Sciatic nerve (tissue), 2 donors: ENCODE measurements around the gene ALKBH4. TPM values are rescaled to one million over a fixed set of nuclear protein-coding genes. Genes with fewer than 3 reads are reported as not detected.
A peak's percentile ranks its signal among the peaks of the same experiment; 100 is the strongest.
"Not testable (repeated sequence)": the region's sequence is repeated elsewhere in the genome, so short reads cannot be mapped to it uniquely, and the experiment has no call there.

Source experiments
- ATAC-seq: fragments of 200-7000 bp; cut with Tn5 transposase; one replicate; pipeline ENCODE4 v1.9.1; 2020; ENCODE audit warnings: mild to moderate bottlenecking, moderate library complexity
- DNase-seq: peaks from one replicate; pipeline ENCODE4 v3.0.0-alpha.2; 2020; ENCODE audit warnings: low spot score
- intact Hi-C: fragments of 100-400 bp; cut with DNase I; formaldehyde crosslinking; loops from one replicate; pipeline ENCODE4 v1.14.2; 2022
- total RNA-seq: library from RNA; stranded (reverse); fragmentation: NEBNext Ultra II Directional; extraction: Animal tissue kit (Norgen Biotek cat#: 25700); gene quantifications from one replicate; pipeline ENCODE4 v1.2.1, GENCODE V29; 2021
- donor health status: DM: no; HTN: no; CAD: no.
- donor health status: DM: no; HTN: no; CAD: no.

ALKBH4 gene
- total RNA-seq, 1 donor from 2014 or later: 8.6 TPM

DNA sequence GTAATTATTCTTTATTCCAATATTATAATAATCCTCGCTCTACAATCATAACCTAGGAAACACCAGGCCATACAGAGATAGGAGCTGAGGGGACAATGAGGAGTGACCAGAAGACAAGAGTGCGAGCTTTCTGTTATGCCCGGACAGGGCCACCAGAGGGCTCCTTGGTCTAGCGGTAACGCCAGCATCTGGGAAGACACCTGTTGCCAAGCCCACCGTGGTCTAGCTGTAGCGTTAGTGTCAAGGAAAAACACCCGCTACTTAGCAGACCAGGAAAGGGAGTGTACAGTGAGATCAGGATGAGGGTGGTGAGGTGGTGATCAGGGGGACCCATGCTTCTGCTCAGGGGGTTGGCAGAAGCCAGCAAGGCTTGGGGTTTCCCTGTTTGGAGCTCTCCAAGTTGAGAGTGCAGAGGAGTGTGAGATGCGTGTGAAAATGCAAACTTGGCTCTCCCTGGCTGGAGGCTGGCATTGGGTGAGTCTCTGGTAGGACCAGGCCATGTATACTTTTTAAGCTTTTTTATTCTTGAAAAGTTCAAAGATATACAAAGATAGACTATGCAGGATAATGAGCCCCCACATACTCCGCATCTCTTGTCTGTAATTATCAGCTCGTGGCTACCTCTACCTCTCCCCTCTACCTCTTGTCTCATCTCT lies 15.4 kb upstream of the ALKBH4 start:
- peak; percentile 60 for DNase-seq
- ATAC-seq, intact Hi-C loops: not testable (repeated sequence)

DNA sequence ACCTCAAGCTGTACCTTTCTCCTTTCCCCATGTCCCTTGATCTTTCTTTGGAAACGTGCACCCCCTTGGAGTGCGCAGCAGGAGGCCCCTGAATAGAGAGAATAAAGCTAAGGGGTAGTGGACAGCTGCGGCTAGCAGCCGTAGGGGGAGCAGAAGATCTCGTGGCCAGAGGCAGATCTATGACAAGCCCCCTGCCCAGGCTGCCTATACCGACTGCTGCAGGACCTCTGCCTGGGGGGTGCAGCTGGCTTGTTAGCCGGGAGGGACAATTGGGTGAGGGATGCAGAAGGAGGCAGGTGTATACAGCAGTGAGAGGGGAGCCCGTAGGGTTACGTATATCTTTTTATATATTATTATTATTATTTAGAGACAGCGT lies 14.5 kb upstream of the ALKBH4 start:
- DNase-seq: not testable (repeated sequence)

DNA sequence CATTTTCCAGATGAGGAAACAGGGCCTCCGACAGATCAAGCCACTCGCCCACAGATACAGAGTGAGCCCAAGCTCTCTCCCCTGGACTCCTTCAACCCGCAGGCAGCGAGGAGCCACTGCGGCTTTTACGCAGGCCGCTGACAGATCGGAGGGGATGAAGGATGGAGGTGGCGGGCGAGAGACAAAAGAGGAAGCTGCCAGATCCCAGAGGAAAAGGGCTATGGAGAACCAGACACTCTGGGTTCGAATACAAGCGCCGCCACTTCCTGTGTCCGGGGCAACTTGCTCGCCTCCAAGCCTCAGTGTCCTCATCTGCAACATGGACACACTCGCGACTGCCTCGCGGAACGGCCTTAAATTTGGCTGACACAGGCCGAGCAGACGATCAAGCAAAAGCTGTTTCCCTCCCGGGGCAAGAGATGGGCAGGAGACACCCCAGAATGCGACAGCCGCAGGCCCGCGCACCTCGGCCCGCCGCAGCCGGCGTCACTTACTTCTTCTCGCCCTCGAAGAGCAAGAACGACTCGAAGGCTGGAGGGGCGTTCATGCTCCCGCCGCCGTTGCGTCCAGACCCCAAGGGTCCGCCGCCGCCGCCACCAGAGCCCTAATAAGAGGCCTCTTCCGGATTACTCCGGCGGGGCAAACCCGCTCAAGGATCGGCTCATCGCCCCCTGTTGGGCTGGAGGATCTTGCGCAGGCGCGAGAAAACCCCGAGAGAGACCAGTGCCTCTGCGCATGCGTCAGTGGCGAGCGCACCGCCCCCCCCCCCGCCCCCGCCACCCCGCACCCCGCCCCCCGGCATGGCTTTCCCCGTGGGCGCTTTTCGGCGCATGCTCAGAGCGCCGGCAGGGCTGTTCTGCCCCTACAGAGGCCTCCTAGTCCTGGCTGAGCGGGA lies 13.9 kb upstream of the ALKBH4 start, which contains the start of gene POLR2J:
Gene POLR2J (minus strand): TSS at position 609 of the 895 bp plus-strand sequence. CDS start 62 bp downstream, at position 547.
- intact Hi-C loops: not testable (repeated sequence)
- DNase-seq: peak; percentile 96

More for the DNA sequence above, 14.5 kb upstream of the ALKBH4 start:
- intact Hi-C loops: not testable (repeated sequence)
- ATAC-seq: peak; percentile 39

DNA sequence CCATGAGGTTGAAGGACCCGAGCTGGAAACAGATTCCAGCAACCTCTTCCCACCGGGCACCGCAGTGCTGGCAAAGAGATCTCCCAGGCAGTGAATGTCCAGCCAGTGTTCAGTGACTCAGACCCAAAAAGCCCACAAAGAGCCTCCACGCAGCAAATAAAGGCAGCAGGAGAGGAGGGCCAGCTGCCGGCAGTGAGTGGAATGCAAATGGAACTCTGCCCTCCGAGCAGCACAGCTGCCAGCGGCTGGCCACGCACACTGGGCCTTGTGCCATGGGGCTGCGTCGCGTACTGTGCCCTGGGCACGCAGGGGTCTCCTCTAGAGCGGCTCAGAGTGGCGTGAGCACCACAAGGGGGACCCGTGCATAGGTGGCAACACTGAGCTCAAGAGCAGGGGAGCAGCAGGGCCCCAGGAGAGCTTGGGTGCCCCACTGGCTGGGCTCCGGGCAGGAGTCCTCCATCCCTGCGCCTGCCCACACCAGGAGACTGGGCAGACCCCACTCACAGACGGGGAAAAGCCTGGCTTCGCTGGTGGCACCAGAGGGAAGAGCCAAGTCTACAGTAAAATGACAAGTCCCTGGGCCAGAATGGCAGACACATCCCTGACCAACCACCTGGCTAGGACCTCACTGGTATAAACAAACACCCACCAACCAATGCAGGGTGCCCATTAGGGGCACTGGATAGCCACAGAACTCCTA lies 10.2 kb upstream of the ALKBH4 start:
- DNase-seq: peak; percentile 22
- ATAC-seq: not testable (repeated sequence)

More for the DNA sequence above, 13.9 kb upstream of the ALKBH4 start, which contains the start of gene POLR2J:
- ATAC-seq: peak; percentile 95

DNA sequence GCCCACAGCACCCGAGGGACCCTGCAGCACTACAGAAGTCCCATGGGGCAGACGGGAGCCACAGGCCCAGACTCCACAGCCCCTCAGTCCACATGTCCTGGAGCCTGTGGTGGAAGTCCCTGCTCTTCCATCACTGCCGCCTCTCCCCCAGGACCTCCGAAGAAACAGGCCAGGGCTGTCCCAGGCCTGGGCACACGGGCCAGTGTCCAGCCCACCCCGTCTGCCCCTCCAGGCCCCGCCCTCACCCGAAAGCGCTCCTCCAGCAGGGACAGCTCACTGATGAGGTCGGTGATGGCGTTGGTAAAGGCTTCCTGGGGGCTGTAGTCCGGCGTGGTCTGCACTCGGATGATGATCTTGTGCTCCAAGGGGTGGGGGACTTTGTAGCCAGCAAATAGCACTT lies 9.5 kb upstream of the ALKBH4 start:
- peak; percentile 37 for DNase-seq
- intact Hi-C loops, ATAC-seq: not testable (repeated sequence)

More for the DNA sequence above, 10.2 kb upstream of the ALKBH4 start:
- intact Hi-C loops: not testable (repeated sequence)

DNA sequence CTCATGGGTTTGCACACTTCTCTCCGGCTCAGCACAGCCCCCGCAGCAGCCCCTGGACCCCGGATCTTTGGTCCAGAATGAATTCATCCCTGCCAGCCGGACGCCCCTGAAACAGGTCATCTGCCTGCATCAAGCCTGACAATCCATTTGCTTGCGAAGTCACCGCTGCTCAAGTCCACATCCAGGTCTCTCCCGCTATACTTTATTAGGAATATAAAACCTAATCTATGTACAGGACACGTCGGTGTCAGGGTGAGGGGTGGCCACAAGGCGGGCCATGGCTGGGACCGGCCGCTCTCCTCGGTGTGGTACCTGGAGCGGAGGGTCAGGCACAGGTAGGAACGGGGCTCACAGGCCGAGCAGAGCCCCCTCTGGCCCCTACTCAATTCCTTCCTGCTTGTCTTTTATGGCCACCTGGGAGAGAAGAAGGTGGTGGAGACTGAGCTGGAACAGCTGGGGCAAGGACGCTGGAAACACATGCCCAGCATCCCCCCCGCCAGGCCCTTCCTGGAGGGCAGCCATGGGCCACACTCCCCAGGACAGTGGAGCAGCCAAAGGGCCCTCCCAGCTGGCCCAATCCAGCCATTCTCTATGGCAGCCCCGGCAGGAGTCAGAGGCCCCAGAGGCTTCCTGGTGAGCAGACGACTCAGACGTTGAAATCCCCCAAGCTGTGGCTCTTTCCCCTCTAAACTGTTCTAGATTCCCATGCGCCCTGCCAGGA lies 8.8 kb upstream of the ALKBH4 start:
- peak; percentile 56 for DNase-seq
- intact Hi-C loops: no loop called here
- no peak for ATAC-seq

DNA sequence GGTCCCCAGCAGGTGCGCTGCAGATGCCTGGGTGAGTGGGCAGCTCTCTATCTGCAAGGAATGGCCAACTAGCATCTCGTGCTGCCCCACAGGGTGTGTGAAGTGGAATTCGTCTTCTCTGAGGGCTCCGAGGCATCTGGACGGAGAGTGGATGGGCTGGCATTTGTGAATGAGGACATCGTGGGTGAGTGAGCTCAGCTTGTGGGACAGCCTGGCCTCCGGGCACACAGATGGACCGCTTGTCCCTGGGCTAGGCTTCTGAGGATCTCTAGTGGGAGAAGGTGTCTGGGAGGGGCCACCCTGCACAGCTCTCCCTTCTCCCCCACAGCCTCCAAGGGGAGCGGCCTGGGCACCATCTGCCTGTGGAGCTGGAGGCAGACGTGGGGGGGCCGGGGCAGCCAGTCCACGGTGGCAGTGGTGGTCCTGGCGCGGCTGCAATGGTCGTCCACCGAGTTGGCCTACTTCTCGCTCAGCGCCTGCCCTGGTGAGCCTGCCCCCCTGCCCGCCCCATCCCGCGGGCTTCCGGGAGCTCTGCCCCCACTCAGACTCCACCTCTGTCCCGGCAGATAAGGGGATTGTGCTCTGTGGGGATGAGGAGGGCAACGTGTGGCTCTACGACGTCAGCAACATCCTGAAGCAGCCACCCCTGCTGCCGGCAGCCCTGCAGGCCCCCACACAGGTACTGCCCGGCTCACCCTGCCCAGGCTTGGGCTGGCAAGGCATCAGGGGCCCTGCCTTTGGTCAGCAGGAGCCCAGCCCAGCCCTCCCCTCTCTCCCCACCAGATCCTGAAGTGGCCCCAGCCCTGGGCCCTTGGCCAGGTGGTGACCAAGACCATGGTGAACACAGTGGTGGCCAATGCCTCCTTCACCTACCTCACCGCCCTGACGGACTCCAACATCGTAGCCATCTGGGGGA lies 7.7 kb upstream of the ALKBH4 start:
- no peak for ATAC-seq
- intact Hi-C loops: no loop called here
- DNase-seq: peak; percentile 53

DNA sequence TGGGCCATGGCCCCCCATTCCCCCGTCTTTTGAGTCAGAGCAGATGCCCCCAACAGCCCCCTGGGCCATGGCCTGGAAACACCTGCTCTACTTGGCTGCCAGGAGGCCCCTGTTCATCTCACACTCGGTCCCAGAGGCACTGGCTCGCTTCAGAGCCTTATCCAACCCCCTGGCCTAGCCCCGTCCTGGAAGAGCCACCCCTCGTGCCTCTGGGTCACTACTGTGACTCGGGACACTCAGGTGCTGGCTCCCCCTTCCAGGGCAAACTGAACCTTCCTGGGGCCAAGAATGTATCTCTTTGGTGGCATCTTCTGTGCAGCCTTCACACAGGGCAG lies 7.1 kb upstream of the ALKBH4 start:
- no peak for ATAC-seq
- intact Hi-C loops: no loop called here
- DNase-seq: peak; percentile 46

DNA sequence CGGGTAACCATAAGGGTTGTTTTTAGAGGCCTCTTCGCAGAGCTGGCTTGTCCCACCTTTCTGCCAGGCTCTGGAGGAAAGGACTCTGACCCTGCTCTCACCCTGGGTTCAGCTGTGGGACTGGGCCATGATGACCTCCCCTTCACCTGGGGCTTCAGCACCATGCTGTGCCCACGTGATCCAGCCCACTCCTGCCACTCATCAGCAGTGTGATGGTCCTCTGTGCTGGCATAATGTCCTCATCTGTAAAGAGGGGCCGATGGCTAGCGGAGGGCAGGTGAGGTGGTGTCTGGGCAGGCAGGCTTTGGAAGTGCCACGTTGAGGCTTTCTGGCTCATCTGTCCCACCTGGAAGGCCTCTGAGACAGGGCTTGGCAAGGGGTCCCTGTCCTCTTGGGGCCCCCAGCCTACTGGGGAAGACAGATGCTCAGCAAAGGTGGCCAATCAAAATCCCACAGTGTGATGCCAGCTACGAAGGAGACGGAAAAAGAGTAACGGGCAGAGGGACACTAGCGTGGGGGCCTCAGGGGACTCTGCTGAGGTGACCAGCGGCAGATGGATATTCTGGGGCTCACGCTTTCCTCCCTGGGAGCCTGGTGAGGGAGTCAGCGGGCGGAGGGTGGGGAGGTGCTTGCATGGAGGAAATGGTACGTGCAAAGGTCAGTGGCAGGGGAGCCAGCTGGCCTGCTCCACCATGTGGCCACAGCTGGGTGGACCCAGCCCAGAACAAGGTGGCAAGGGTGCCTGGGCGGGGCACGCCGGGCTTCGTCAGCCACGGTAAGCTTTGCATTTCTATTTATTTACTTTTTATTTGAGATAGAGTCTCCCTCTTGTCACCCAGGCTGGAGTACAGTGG lies 5.5 kb upstream of the ALKBH4 start:
- peak; percentile 49 for DNase-seq
- intact Hi-C loops: no loop called here

DNA sequence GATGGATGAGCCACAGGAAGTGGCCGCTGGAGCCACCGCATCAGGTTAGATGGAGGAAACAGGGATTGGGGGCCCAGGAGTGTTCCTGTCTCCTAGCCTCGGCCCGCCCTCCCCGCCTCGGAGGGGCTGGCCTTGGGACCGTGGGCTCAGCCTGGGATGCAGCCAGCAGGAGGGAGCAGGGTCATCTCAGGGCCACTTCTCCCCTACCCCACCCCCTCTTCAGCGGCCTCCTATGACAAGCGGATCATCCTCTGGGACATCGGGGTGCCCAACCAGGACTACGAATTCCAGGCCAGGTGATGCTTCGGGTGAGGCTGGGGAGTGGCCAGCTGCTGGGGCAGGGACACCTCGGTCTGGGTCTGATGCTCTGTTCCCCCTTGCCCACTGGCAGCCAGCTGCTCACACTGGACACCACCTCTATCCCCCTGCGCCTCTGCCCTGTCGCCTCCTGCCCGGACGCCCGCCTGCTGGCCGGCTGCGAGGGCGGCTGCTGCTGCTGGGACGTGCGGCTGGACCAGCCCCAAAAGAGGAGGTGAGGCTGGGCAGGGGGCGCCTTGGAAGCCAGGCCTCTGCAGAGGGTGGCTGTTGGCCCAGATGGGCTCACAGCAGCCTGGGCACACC lies 4.8 kb upstream of the ALKBH4 start:
- peak; percentile 49 for DNase-seq
- ATAC-seq: no peak
- intact Hi-C loops: no loop called here

More for the DNA sequence above, 5.5 kb upstream of the ALKBH4 start:
- no peak for ATAC-seq

DNA sequence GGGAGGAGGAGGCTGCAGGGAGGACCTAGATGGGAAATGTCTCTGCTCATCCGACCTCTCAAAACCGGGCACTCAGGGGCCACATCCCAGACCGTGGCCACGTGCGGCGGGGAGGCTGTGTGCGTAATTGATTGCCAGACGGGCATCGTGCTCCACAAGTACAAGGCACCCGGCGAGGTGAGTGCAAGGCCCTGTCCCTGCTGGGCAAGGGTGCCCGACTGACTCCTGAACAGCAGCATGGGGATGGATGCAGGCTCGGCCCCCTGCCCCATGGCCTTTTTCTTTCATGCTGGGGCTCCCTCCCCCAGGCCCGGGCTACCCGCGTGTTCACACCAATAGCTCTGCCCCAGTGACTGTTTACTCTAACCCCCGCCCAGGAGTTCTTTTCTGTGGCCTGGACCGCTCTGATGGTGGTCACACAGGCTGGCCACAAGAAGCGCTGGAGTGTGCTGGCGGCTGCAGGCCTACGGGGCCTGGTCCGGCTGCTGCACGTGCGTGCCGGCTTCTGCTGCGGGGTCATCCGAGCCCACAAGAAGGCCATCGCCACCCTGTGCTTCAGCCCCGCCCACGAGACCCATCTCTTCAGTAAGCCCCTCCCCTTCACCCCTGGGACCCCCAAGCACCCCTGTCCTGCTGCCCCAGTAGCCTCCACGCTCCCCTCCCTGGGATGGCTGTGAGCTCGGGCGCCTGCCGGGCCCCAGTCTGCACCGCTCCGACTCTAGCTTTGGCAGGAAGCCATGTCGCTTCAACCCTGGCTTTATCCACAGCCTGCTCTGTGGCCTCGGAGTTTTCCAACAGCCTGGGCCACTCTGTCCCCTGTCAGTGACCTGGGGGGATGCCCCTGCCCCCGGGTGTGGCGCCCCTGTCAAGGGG lies 4.1 kb upstream of the ALKBH4 start:
- intact Hi-C loops: no loop called here
- no peak for ATAC-seq
- peak; percentile 56 for DNase-seq

DNA sequence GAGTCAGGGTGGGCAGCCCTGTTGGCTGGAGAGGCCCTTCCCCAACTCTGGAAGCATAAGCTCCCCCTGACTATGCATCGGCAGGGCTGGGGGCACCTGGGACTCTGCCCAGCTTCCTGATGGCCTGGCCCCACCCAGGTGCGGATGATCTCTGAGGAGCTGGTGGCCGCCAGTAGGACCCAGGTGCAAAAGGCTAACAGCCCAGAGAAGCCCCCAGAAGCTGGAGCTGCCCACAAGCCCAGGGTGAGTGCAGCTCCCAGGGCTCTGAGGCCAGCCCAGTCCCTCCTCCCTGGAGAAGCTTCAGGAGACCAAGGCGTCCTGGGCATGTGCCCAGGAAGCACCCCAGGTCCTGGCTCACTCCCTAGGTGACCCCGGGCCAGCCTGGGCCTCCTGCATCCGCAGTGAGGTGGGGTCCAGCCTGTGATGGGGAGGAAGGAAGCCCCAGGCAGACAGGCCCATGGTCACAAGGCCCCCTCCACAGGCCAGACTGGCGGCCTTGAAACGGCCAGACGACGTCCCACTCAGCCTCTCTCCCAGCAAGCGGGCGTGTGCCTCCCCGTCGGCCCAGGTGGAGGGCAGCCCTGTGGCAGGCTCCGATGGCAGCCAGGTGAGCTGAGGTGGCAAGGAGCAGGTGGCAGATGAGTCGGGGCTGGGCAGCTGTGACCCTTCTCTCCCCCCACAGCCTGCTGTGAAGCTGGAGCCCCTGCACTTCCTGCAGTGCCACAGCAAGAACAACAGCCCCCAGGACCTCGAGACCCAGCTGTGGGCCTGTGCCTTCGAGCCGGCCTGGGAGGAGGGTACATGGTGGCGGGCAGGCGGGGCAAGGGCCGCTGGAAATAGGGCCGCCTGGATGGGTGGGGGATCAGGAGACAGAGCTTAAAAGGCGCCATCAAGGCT lies 3.2 kb upstream of the ALKBH4 start:
- intact Hi-C loops: no loop called here
- peak; percentile 55 for DNase-seq

DNA sequence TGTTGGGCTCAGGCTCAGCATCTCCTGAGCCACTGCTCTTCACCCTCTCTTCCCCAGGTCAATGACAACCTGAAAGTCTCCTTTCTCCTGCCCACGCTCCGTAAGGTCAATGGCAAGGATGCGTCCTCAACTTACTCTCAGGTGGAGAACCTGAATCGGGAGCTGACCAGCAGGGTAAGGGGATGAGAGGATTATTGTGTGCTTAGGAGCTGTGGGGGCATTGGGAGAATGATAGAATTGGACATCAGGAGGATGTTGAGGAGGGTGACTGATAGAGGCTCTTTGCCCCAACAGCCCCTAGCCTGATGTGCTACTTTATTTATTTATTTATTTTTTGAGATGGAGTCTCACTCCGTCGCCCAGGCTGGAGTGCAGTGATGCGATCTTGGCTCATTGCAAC lies 1.4 kb upstream of the ALKBH4 start:
- ATAC-seq: no peak
- intact Hi-C loops: no loop called here
- DNase-seq: no peak

More for the DNA sequence above, 3.2 kb upstream of the ALKBH4 start:
- ATAC-seq: no peak

DNA sequence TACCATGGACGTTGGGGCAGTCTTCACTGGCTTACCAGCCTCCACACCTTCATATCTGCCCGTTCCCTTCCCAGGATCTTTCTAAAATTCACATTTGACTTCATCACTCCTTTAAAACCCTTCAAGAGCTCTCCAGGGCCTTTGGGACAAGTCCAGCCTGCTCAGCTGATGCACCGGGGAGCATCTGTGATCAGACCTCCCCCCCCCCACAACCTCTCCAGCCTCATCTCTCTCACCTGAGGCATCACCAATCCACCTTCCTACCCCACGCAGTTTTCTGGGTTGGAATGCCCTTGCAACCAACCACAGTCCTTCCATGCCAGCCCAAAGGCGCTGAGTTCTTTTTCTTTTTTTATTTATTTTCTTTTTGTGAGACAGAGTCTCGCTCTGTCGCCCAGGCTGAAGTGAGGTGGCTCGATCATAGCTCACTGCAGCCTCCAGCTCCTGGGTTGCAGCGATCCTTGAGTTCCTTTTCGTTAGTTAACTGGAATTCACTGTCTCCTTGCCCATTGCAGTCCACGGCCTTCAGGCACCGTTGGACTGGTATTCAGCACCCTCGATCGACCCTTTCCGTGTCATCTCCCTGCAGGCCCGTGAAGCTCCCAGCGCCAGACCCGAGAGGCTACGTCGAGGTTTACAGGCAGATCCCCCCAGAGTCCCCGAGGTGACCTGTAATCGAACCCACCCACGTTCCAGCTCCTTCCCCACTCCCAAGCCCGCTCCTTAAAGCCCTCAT lies 654 bp downstream of the ALKBH4 start:
- intact Hi-C loops: no loop called here
- DNase-seq (no peak), ATAC-seq (peak; percentile 2)
